ENCODE data around the gene STX10. TPM values are rescaled to one million over a fixed set of nuclear protein-coding genes. Genes with fewer than 3 reads are reported as not detected.

STX10 gene
- total and polyA plus RNA-seq, 9 of the 15 experiments (the other 6 are each of a cell fraction or from before 2014, with no cell fraction given) = 0.51 to 66.3 (median 31.0) TPM

- TF ChIP-seq POLR3G (IDR thresholded peaks at IDR 0.05; ENCODE audit: extremely low read depth, insufficient read length, insufficient replicate concordance) (no peak), CXXC5 (CRISPR knock-in tag; IDR thresholded peaks at IDR 0.05) (peak; percentile 60), FOXP1 (CRISPR knock-in tag; IDR thresholded peaks at IDR 0.05) (peak; percentile 89), NCOA2 (IDR thresholded peaks at IDR 0.05; ENCODE audit: partially characterized antibody in 2 of 2) (no peak), RBM39 (optimal IDR thresholded peaks at IDR 0.05; ENCODE audit: low read depth, low read length) (peak; percentile 12), NR0B1 (IDR thresholded peaks at IDR 0.05; ENCODE audit: partially characterized antibody) (no peak), ARID1B (IDR thresholded peaks at IDR 0.05) (peak; percentile 44; the same call in 1 of the 2 replicates), HMG20B (CRISPR knock-in tag; IDR thresholded peaks at IDR 0.05) (no peak), CCAR2 (IDR thresholded peaks at IDR 0.05; ENCODE audit: low read depth, low read length) (no peak), ZNF232 (CRISPR knock-in tag; IDR thresholded peaks at IDR 0.05) (0 out of 2 replicates have a peak, but pooled peaks have one; percentile 74), VEZF1 (CRISPR knock-in tag; IDR thresholded peaks at IDR 0.05) (peak; percentile 56; the same call in 1 of the 2 replicates), RBM22 (IDR thresholded peaks at IDR 0.05; ENCODE audit: low read depth, low read length, poor library complexity, severe bottlenecking) (peak; percentile 83), ZNF740 (CRISPR knock-in tag; IDR thresholded peaks at IDR 0.05) (peak; percentile 71), ZNF740 (tag; IDR thresholded peaks at IDR 0.05) (no peak), USF1 (CRISPR knock-in tag; IDR thresholded peaks at IDR 0.05) (no peak), E2F3 (CRISPR knock-in tag; IDR thresholded peaks at IDR 0.05) (0 out of 2 replicates have a peak, but pooled peaks have one; percentile 50), U2AF1 (optimal IDR thresholded peaks at IDR 0.05; ENCODE audit: low read depth, low read length) (no peak), SMAD1 (IDR thresholded peaks at IDR 0.05; ENCODE audit: low read depth, low read length, partially characterized antibody) (peak; percentile 12), JUN (IDR thresholded peaks at IDR 0.05; ENCODE audit: borderline replicate concordance, low read depth, low read length) (0 out of 2 replicates have a peak, but pooled peaks have one; percentile 46), JUN (CRISPR knock-in tag; IDR thresholded peaks at IDR 0.05; ENCODE audit: borderline replicate concordance) (no peak), SRSF7 (optimal IDR thresholded peaks at IDR 0.05; ENCODE audit: low read depth, low read length) (no peak)
These were observed 4.1 kb upstream of the STX10 start (continued) for GRCh38 chr19:13154241-13154778.

Measured in K562 (cell line).